Testis (tissue), 3 donors: ENCODE data around the gene KAT2A. TPM values are rescaled to one million over a fixed set of nuclear protein-coding genes. Genes with fewer than 3 reads are reported as not detected.

Experiments
- DNase-seq: peaks from one replicate; pipeline ENCODE4 v3.0.0-alpha.2; 2019
- H3K27ac ChIP-seq, 2 donors: fragments of 200-600 bp; sonication (generic); one replicate each; pipeline ENCODE4 v1.5.1; 2019
- H3K27me3 ChIP-seq: fragments of 200-600 bp; sonication (generic); one replicate; pipeline ENCODE4 v1.5.1; 2019
- H3K36me3 ChIP-seq: fragments of 200-600 bp; sonication (generic); one replicate; pipeline ENCODE4 v1.5.1; 2017; ENCODE audit warnings: low read depth; ENCODE audit errors: missing control alignments
- H3K4me1 ChIP-seq: fragments of 200-600 bp; sonication (generic); one replicate; pipeline ENCODE4 v1.5.1; 2019
- H3K4me3 ChIP-seq, 2 donors: fragments of 200-600 bp; sonication (generic); one replicate each; pipeline ENCODE4 v1.5.1; 2017 to 2019
- H3K9me3 ChIP-seq: fragments of 200-600 bp; sonication (generic); one replicate; pipeline ENCODE4 v1.5.1; 2017
- CTCF ChIP-seq, 3 experiments: fragments of 450-650 bp in 2 of 3; fragments of 200-600 bp in 1 of 3; sonication (generic) in 1 of 3; IDR thresholded peaks; one replicate each; pipeline ENCODE4 v1.5.1; 2016 to 2019; ENCODE audit warnings: antibody characterized with exemption in 3 of 3, mild to moderate bottlenecking in 2 of 3, moderate library complexity in 1 of 3
- POLR2A ChIP-seq: fragments of 450-650 bp; IDR thresholded peaks from one replicate; pipeline ENCODE4 v1.6.1; 2017; ENCODE audit warnings: antibody characterized with exemption, mild to moderate bottlenecking, moderate library complexity
- WGBS, 2 donors: methylation state at CpG; one replicate each; pipeline ENCODE4 v1.1.5; 2018; 5-methylcytosine and 5-hydroxymethylcytosine counted together
- intact Hi-C: fragments of 100-400 bp; cut with DNase I; formaldehyde crosslinking; loops from one replicate; pipeline ENCODE4 v1.15.1; 2023; ENCODE audit warnings: low total_unique reads
- polyA plus RNA-seq: library from polyadenylated mRNA; stranded (reverse); fragments of 350-450 nt; fragmentation: Illumina TruSeq; extraction: RNeasy Lipid Tissue Mini Kit (QIAGEN cat#74804); gene quantifications from one replicate; pipeline ENCODE4 v1.2.3, GENCODE V29; 2014; ENCODE audit warnings: low read depth, low replicate concordance; ENCODE audit not compliant: insufficient read depth
- total RNA-seq, 2 donors: library from RNA; depleted of rRNA; stranded (reverse); fragments of >200 nt; gene quantifications; one replicate each; pipeline ENCODE4 v1.2.3, GENCODE V29; 2016

Gene KAT2A
- total and polyA plus RNA-seq, 3 donors from 2014 or later: 37.6 to 111 (median 109) TPM

GRCh38 chr17:42110301-42111264 is 10.6 kb downstream of the KAT2A start:
- peak overlapping the region in 1 of 2 donors; percentile 92 for H3K27ac ChIP-seq
- no peaks in the 10 kb centered on the region for H3K36me3 ChIP-seq
- no peak overlapping the region for H3K4me3 ChIP-seq
- H3K9me3 ChIP-seq: no peaks in the 10 kb centered on the region
- no peak for TF ChIP-seq CTCF (IDR thresholded peaks at IDR 0.05)
- TF ChIP-seq POLR2A: no peak
- WGBS, 2 donors: 88 to 91% methylated on average over 17 to 18 of the region's 18 CpGs
- no peak for DNase-seq
- intact Hi-C loops: loop anchor here (5.0 kb wide), 1 partner anchor 143 kb away; the partner anchor contains the start of gene CNP
- H3K4me1 ChIP-seq: peaks cover 31% of the 10 kb centered on the region
- H3K27me3 ChIP-seq: no peaks in the 10 kb centered on the region

- TF ChIP-seq CTCF (IDR thresholded peaks at IDR 0.05) (no peak), POLR2A (no peak)
- Histone ChIP-seq H3K27ac (no peak overlapping the region), H3K9me3 (no peaks in the 10 kb centered on the region), H3K4me1 (peaks cover 37% of the 10 kb centered on the region), H3K36me3 (no peaks in the 10 kb centered on the region), H3K27me3 (no peaks in the 10 kb centered on the region), H3K4me3 (no peak overlapping the region)
- WGBS, 2 donors: 82 to 86% methylated on average over 8 to 9 of the region's 9 CpGs
- no peak for DNase-seq
- intact Hi-C loops: no loop called here
These were observed 12.1 kb downstream of the KAT2A start for GRCh38 chr17:42109086-42109485.

GRCh38 chr17:42107597-42108576 is 13.3 kb downstream of the KAT2A start:
- intact Hi-C loops: no loop called here
- no peaks in the 10 kb centered on the region for H3K9me3 ChIP-seq
- no peak overlapping the region for H3K27ac ChIP-seq
- no peak for TF ChIP-seq CTCF (IDR thresholded peaks at IDR 0.05)
- TF ChIP-seq POLR2A: no peak
- peak overlapping the region; percentile 24 to 30 for H3K4me3 ChIP-seq
- 40 to 61% methylated on average over 20 to 43 of the region's 51 CpGs for WGBS, 2 donors
- H3K27me3 ChIP-seq: no peaks in the 10 kb centered on the region
- peaks cover 32% of the 10 kb centered on the region for H3K4me1 ChIP-seq
- H3K36me3 ChIP-seq: no peaks in the 10 kb centered on the region
- peak; percentile 92 for DNase-seq

- Histone ChIP-seq H3K9me3 (no peaks in the 10 kb centered on the region), H3K27me3 (no peaks in the 10 kb centered on the region), H3K27ac (no peak overlapping the region), H3K36me3 (no peaks in the 10 kb centered on the region), H3K4me3 (peak overlapping the region; percentile 24 to 30), H3K4me1 (peaks cover 29% of the 10 kb centered on the region)
- no peak for DNase-seq
- intact Hi-C loops: no loop called here
- TF ChIP-seq POLR2A (no peak), CTCF (IDR thresholded peaks at IDR 0.05) (no peak)
- 51 to 68% methylated on average over 6 of the region's 6 CpGs for WGBS, 2 donors
These were observed 14.0 kb downstream of the KAT2A start for GRCh38 chr17:42107124-42107523.
